ENCODE measurements around the gene PAX8. TPM values are rescaled to one million over a fixed set of nuclear protein-coding genes. Genes with fewer than 3 reads are reported as not detected.

PAX8 gene
- total RNA-seq, 1 experiment from 2014 or later: 7.5 TPM

DNA sequence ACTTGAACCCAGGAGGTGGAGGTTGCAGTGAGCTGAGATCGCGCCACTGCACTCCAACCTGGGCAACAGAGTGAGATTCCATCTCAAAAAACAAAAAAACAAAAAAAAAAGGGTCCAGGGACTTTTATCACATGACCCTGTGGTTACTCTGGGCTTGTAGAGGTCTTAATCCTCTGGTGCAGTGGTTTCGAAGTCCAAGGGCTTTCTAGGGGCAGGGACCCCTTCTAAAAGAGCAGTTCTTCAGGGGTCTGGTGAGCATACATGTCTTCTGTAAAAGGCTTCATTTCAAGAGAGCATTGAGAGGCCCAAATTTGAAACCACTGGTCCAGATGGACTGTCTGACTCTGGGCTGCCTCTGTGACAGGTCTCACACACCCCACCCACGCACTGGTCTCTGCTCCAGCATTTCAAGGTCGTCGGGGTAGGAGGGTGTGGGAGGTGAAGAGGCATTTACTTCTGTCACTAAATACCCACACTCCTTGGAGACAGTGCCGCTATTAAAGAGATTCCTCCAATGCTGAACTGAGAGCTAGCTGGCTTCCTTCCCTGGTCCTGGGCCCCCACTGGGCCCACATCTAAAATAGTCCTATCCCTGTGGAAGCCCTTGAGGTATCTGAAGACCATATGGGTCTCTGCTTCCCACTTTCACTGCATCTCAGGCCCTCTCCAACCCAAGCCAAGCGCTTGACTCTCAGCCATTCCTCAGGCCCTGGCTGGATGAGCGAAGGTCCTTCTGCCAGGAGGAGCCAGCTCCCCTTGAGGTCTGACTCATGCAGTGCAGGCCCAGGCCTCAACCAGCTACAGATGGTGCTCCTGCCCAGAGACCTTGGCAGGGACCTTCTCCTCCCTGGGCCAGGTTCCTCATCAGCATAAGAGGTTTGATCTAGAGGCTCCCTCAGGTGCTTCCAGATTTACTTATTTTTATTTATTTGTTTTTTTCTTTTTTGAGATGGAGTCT lies 44.8 kb downstream of the PAX8 start:
- ChIA-PET POLR2A (interaction anchor here (0.7 to 2.4 kb wide), 2 partner anchors 35 to 492 kb away, joined by 3 to 16 read pairs; no protein-coding TSS in a partner anchor), CTCF (interaction anchor here (0.9 to 3.3 kb wide), 4 partner anchors 23 to 95 kb away, joined by 3 to 70 read pairs (median 9); no protein-coding TSS in a partner anchor)
- Mint-ChIP-seq H3K9me3 (ENCODE audit: unreplicated experiment) (no peaks in the 10 kb centered on the region), H3K36me3 (ENCODE audit: insufficient read depth, unreplicated experiment) (peaks cover 48% of the 10 kb centered on the region), H3K27me3 (ENCODE audit: insufficient read depth, unreplicated experiment) (no peaks in the 10 kb centered on the region), H3K27ac (ENCODE audit: unreplicated experiment) (peak overlapping the region; percentile 97), H3K4me1 (ENCODE audit: low read depth, unreplicated experiment) (peaks cover 54% of the 10 kb centered on the region), H3K4me3 (ENCODE audit: unreplicated experiment) (peak overlapping the region; percentile 95)
- peak; percentile 45 to 68 for DNase-seq
- H3K4me1 ChIP-seq: peaks cover 76% of the 10 kb centered on the region
- BruUV-seq (replicated peaks): no TSS peak
- TF ChIP-seq, protein P1, sequence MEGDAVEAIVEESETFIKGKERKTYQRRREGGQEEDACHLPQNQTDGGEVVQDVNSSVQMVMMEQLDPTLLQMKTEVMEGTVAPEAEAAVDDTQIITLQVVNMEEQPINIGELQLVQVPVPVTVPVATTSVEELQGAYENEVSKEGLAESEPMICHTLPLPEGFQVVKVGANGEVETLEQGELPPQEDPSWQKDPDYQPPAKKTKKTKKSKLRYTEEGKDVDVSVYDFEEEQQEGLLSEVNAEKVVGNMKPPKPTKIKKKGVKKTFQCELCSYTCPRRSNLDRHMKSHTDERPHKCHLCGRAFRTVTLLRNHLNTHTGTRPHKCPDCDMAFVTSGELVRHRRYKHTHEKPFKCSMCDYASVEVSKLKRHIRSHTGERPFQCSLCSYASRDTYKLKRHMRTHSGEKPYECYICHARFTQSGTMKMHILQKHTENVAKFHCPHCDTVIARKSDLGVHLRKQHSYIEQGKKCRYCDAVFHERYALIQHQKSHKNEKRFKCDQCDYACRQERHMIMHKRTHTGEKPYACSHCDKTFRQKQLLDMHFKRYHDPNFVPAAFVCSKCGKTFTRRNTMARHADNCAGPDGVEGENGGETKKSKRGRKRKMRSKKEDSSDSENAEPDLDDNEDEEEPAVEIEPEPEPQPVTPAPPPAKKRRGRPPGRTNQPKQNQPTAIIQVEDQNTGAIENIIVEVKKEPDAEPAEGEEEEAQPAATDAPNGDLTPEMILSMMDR (IDR thresholded peaks at IDR 0.05; ENCODE audit: insufficient read depth in 1 of 2, low read depth in 1 of 2, low read length in 1 of 2, severe bottlenecking in 1 of 2, unreplicated experiment in 1 of 2): peak; percentile 40 to 42
- H3K4me3 ChIP-seq (ENCODE audit: low read depth, low read length): no peak overlapping the region
- H3K9me3 ChIP-seq: no peaks in the 10 kb centered on the region
- H3K36me3 ChIP-seq (ENCODE audit: control insufficient read depth, insufficient read depth, low read length): peaks cover 5% of the 10 kb centered on the region; the same call in 1 of the 2 replicates
- intact Hi-C loops (cut with micrococcal nuclease; ENCODE audit: unreplicated experiment): no loop called here
- H3K27me3 ChIP-seq (replicated peaks; ENCODE audit: control insufficient read depth, insufficient read depth, low read length): no peaks in the 10 kb centered on the region

DNA sequence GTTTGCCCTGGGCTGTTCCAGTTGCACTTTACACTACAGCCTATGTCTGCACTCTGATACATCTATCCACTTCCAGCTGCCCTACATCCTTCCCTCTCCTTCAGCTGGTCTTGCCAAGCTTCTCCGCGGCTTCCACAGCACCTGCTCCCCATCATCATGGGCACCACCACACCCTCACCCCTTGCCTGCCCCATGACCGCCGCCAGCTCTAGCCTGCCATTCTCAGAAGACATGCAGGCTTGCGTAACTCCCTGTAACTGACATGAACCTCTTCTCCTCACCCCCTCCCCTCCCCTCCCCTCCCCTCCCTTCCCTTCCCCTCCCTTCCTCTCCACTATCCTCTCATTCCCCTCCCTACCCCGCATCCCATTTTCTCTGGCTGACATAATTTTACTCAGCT lies 46.0 kb downstream of the PAX8 start:
- no TSS peak for BruUV-seq (replicated peaks)
- TF ChIP-seq, protein P1 (IDR thresholded peaks at IDR 0.05; ENCODE audit: insufficient read depth in 1 of 2, low read depth in 1 of 2, low read length in 1 of 2, severe bottlenecking in 1 of 2, unreplicated experiment in 1 of 2): no peak
- no peaks in the 10 kb centered on the region for H3K9me3 ChIP-seq
- H3K9me3 Mint-ChIP-seq (ENCODE audit: unreplicated experiment): no peaks in the 10 kb centered on the region
- POLR2A ChIA-PET: interaction anchor here (0.6 kb wide), 1 partner anchor 9 kb away, joined by 3 read pairs; no protein-coding TSS in a partner anchor
- CTCF ChIA-PET: interaction anchor here (3.3 kb wide), 1 partner anchor 29 kb away, joined by 70 read pairs; no protein-coding TSS in a partner anchor
- peaks cover 76% of the 10 kb centered on the region for H3K4me1 ChIP-seq
- H3K4me3 Mint-ChIP-seq (ENCODE audit: unreplicated experiment): peak overlapping the region; percentile 9
- peaks cover 5% of the 10 kb centered on the region; the same call in 1 of the 2 replicates for H3K36me3 ChIP-seq (ENCODE audit: control insufficient read depth, insufficient read depth, low read length)
- peak overlapping the region; percentile 97 for H3K27ac Mint-ChIP-seq (ENCODE audit: unreplicated experiment)
- DNase-seq: no peak
- peaks cover 37% of the 10 kb centered on the region for H3K36me3 Mint-ChIP-seq (ENCODE audit: insufficient read depth, unreplicated experiment)
- no peak overlapping the region for H3K4me3 ChIP-seq (ENCODE audit: low read depth, low read length)
- intact Hi-C loops (cut with micrococcal nuclease; ENCODE audit: unreplicated experiment): no loop called here
- no peaks in the 10 kb centered on the region for H3K27me3 Mint-ChIP-seq (ENCODE audit: insufficient read depth, unreplicated experiment)
- H3K27me3 ChIP-seq (replicated peaks; ENCODE audit: control insufficient read depth, insufficient read depth, low read length): no peaks in the 10 kb centered on the region
- peaks cover 65% of the 10 kb centered on the region for H3K4me1 Mint-ChIP-seq (ENCODE audit: low read depth, unreplicated experiment)

DNA sequence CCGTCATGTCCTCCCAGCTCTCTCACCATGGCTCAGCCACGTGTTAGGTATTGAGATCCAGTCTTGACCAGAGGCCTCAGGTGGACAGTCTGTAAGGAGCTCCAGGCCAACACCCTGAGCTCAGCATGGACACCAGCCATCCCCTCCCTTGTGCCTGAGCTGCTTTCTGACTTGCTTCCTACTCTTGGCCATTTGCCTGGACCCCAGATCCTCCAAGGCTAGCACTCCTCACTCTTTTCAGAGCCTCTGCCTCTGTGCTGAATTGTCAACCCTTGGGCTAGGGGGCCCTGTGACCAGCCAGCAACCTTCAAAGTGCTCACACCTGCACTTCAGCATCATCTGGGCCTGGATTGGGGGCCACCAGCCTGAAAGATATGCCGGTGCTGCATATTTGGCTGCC lies 46.6 kb downstream of the PAX8 start:
- TF ChIP-seq, protein P1 (IDR thresholded peaks at IDR 0.05; ENCODE audit: insufficient read depth in 1 of 2, low read depth in 1 of 2, low read length in 1 of 2, severe bottlenecking in 1 of 2, unreplicated experiment in 1 of 2): no peak
- H3K4me1 Mint-ChIP-seq (ENCODE audit: low read depth, unreplicated experiment): peaks cover 65% of the 10 kb centered on the region
- BruUV-seq (replicated peaks): no TSS peak
- H3K36me3 Mint-ChIP-seq (ENCODE audit: insufficient read depth, unreplicated experiment): peaks cover 30% of the 10 kb centered on the region
- intact Hi-C loops (cut with micrococcal nuclease; ENCODE audit: unreplicated experiment): no loop called here
- H3K27me3 Mint-ChIP-seq (ENCODE audit: insufficient read depth, unreplicated experiment): no peaks in the 10 kb centered on the region
- Histone ChIP-seq H3K9me3 (no peaks in the 10 kb centered on the region), H3K27me3 (replicated peaks; ENCODE audit: control insufficient read depth, insufficient read depth, low read length) (no peaks in the 10 kb centered on the region), H3K36me3 (ENCODE audit: control insufficient read depth, insufficient read depth, low read length) (0 out of 2 replicates have a peak, but pooled peaks cover 2% of the 10 kb centered on the region), H3K4me1 (peaks cover 75% of the 10 kb centered on the region), H3K4me3 (ENCODE audit: low read depth, low read length) (no peak overlapping the region)
- POLR2A ChIA-PET: interaction anchor here (0.6 kb wide), 1 partner anchor 10 kb away, joined by 3 read pairs; no protein-coding TSS in a partner anchor
- CTCF ChIA-PET: interaction anchor here (1.7 to 3.9 kb wide), 3 partner anchors 26 to 33 kb away, joined by 9 to 47 read pairs (median 21); no protein-coding TSS in a partner anchor
- no peak for DNase-seq
- H3K4me3 Mint-ChIP-seq (ENCODE audit: unreplicated experiment): peak overlapping the region; percentile 39
- peak overlapping the region; percentile 97 for H3K27ac Mint-ChIP-seq (ENCODE audit: unreplicated experiment)
- H3K9me3 Mint-ChIP-seq (ENCODE audit: unreplicated experiment): no peaks in the 10 kb centered on the region

Data from Caco-2 (cell line).